Transverse colon (tissue), 3 donors: ENCODE data around the gene OLFM4.

Experiments used
- POLR2A ChIP-seq: fragments of 450-650 bp; IDR thresholded peaks from one replicate; pipeline ENCODE4 v1.6.1; 2016; ENCODE audit warnings: antibody characterized with exemption, mild to moderate bottlenecking, moderate library complexity
- TF ChIP-seq, protein P1 (sequence below), 5 experiments: fragments of 200-600 bp in 3 of 5; fragments of 450-650 bp in 2 of 5; sonication (generic) in 3 of 5; IDR thresholded peaks; 1 replicate in 2 of 5; 2 replicates in 3 of 5; pipeline ENCODE4 v1.5.1; 2016 to 2017; ENCODE audit warnings: antibody characterized with exemption in 5 of 5, inconsistent platforms in 3 of 5, mild to moderate bottlenecking in 2 of 5, moderate library complexity in 1 of 5

- TF ChIP-seq POLR2A = no peak
- TF ChIP-seq, protein P1, sequence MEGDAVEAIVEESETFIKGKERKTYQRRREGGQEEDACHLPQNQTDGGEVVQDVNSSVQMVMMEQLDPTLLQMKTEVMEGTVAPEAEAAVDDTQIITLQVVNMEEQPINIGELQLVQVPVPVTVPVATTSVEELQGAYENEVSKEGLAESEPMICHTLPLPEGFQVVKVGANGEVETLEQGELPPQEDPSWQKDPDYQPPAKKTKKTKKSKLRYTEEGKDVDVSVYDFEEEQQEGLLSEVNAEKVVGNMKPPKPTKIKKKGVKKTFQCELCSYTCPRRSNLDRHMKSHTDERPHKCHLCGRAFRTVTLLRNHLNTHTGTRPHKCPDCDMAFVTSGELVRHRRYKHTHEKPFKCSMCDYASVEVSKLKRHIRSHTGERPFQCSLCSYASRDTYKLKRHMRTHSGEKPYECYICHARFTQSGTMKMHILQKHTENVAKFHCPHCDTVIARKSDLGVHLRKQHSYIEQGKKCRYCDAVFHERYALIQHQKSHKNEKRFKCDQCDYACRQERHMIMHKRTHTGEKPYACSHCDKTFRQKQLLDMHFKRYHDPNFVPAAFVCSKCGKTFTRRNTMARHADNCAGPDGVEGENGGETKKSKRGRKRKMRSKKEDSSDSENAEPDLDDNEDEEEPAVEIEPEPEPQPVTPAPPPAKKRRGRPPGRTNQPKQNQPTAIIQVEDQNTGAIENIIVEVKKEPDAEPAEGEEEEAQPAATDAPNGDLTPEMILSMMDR (IDR thresholded peaks at IDR 0.05) = no peak
Observed at GRCh38 chr13:53013113-53013512, 15.5 kb upstream of the OLFM4 start.
